ENCODE results near the gene SF3B3.
"Not testable (repeated sequence)": the region's sequence is repeated elsewhere in the genome, so short reads cannot be mapped to it uniquely, and the experiment has no call there.

Gene SF3B3

GRCh38 chr16:70565053-70565452, 41.4 kb downstream of the SF3B3 start:
- no peak for DNase-seq (ENCODE audit: low read depth in 2 of 2)

GRCh38 chr16:70568601-70569237, 45.1 kb downstream of the SF3B3 start:
- DNase-seq (ENCODE audit: low read depth in 2 of 2), result no peak

DNA sequence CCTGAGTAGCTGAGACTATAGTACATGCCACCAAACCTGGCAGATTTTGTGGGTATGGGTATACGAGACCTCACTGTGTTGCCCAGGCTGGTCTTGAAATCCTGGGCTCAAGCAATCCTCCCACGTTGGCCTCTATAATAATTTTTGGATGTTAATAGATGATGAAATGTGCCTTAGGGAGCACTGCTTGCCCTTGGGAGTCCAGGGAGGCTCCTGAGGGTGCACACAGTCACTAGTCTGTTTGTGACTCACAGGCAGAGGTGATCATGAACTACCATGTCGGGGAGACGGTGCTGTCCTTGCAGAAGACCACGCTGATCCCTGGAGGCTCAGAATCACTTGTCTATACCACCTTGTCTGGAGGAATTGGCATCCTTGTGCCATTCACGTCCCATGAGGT, 46.1 kb downstream of the SF3B3 start:
- no peak for DNase-seq (ENCODE audit: low read depth in 2 of 2)

- no peak for DNase-seq (ENCODE audit: low read depth in 2 of 2)
Measured at GRCh38 chr16:70570967-70571570, 47.5 kb downstream of the SF3B3 start.

DNA sequence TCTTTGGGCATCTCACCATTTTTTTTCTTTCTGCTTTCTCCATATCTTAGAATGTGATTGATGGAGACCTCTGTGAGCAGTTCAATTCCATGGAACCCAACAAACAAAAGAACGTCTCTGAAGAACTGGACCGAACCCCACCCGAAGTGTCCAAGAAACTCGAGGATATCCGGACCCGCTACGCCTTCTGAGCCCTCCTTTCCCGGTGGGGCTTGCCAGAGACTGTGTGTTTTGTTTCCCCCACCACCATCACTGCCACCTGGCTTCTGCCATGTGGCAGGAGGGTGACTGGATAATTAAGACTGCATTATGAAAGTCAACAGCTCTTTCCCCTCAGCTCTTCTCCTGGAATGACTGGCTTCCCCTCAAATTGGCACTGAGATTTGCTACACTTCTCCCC, 48.0 kb downstream of the SF3B3 start:
- no peak for DNase-seq (ENCODE audit: low read depth in 2 of 2)

- DNase-seq (ENCODE audit: low read depth in 2 of 2), result no peak
Measured at GRCh38 chr16:70572050-70572925, 48.7 kb downstream of the SF3B3 start.

DNA sequence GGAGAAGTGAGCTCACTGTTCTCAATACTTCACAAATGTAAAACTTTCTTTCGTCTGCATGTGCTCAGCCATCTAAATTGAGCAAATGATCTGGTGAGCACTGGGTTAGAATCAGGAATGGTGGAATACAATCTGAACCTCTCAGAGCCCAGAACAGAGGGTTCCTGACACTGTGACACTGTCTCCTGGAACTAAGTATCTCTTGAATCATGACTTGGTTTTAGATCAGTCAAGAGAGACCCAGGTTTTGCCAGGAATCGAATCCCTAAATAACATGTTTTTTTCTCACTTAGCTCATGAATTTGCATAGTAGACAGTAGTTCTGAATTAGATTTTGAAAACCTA, 49.3 kb downstream of the SF3B3 start:
- DNase-seq (ENCODE audit: low read depth in 2 of 2), result no peak

- no peak for DNase-seq (ENCODE audit: low read depth in 2 of 2)
Measured at GRCh38 chr16:70573451-70574121, 50.0 kb downstream of the SF3B3 start.

DNA sequence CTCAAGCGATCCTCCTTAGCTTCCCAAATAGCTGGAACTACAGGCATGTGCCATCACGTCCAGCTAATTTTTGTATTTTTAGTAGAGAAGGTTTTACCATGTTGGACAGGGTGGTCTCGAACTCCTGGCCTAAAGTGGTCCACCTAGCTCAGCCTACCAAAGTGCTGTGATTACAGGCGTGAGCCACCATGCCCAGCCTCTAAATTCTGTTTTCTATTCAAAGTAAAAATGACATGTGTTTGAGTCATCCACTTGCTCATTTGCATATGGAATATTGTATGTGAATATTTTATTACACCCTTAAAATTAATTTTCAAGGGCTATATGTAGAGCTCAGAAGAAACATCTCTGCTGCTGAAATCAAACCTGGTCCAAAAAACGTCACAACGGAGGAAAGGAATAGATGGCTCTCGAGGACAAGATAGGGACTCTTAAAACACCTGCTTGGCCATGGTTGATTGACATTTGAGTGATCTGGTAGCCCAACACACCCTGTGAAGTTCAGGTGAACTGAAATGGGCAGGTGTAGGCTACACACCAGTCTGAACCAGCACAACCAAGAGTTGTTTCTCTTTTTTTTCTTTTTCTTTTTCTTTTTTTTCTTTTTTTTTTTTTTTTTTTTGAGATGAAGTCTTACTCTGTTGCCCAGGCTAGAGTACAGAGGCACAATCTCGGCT, 51.1 kb downstream of the SF3B3 start:
- DNase-seq (ENCODE audit: low read depth in 2 of 2), result no peak

GRCh38 chr16:70575376-70575775, 51.8 kb downstream of the SF3B3 start:
- DNase-seq (ENCODE audit: low read depth in 2 of 2), result no peak

DNA sequence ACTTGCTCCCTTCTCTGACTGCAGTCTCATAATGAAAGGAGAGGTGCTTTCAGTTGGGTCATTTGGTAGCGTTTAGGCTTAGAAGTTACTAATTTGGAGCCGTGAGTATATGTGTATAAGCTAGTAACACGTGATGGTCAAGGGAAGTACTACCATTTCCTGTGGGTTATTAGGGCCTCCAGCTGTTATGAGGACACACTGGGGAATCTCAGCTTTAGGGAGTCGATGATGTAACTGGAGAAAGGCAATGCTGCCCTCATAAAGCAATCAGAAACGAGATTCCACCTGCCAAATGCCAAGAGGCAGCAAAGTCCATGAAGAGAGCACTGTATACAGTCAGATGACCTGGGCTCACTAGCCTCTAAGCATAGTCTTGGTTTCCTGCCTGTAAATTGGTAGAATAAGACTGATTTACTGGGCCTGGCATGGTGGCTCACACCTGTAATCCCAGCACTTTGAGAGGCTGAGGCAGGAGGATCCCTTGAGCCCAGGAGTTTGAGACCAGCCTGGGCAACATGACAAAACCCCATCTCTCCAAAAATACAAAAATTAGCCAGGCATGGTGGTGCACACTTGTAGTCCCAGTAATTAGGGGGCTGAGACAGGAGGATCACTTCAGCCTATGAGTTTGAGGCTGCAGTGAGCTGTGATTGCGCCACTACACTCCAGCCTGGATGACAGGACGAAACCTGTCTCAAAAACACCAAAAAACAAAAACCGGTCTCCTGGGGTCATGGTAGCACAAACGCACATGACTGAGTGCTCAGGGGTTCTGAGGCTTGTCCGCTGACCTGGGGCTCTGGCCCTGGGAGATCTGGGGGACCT, 53.0 kb downstream of the SF3B3 start:
- DNase-seq (ENCODE audit: low read depth in 2 of 2), result no peak

DNA sequence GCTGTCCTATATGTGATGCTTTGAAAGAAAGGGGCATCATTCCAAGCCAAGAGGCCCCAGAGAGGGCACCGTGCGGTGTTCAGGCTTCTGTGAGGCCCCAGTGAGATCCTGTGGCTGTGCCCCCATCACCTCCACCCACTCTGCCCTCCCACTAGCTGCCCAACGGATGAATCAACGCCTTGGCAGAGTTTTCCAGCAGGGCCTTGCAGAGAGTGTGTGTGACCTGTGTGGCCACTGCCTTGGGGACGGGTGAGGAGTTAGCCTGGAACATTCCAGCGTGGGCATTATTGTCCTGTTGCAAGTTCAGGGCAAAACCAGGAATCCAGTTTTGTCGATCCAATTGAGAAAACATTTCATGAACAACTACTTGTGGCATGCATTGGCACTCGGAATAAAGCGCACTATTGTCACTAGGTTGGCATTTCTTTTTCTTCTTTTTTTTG, 53.7 kb downstream of the SF3B3 start:
- no peak for DNase-seq (ENCODE audit: low read depth in 2 of 2)

DNA sequence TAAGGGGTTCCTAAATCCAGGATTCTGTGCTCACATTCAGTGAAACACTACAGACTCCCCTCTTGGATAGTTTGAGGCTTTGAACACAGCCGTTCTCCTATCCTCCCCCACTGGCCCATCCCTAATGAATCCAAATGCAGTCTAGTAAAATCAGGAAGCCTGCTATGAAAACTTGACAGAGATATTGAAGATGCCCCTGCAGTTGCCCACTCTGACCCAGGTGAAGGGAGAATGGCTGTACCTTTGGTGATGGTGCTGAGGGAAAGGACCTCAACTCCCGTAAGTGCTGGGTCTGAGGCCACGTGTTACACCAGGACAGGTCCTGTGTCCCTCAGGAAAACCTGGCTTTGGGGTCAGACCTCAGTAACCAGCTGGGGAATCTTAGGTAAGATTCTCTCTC, 54.4 kb downstream of the SF3B3 start:
- DNase-seq (ENCODE audit: low read depth in 2 of 2), result no peak

DNA sequence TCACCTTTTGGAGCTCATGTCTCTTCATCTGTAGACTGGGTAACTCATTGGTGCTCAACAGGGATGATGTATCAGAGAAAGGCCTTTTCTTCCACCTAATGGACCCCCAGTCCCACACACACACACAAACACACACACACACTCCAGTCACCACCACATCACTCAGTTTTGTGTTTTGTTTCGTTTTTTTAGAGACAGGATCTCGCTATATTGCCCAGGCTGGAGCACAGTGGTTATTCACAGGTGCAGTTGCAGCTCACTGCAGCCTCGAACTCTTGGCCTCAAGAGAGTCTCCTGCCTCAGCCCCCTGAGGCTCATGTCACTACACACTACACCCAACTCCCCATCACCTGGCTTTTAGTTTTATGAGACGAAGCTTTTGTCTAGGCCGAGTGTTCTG, 55.6 kb downstream of the SF3B3 start:
- DNase-seq (ENCODE audit: low read depth in 2 of 2), result no peak

- no peak for DNase-seq (ENCODE audit: low read depth in 2 of 2)
Measured at GRCh38 chr16:70579648-70580630, 56.3 kb downstream of the SF3B3 start.

DNA sequence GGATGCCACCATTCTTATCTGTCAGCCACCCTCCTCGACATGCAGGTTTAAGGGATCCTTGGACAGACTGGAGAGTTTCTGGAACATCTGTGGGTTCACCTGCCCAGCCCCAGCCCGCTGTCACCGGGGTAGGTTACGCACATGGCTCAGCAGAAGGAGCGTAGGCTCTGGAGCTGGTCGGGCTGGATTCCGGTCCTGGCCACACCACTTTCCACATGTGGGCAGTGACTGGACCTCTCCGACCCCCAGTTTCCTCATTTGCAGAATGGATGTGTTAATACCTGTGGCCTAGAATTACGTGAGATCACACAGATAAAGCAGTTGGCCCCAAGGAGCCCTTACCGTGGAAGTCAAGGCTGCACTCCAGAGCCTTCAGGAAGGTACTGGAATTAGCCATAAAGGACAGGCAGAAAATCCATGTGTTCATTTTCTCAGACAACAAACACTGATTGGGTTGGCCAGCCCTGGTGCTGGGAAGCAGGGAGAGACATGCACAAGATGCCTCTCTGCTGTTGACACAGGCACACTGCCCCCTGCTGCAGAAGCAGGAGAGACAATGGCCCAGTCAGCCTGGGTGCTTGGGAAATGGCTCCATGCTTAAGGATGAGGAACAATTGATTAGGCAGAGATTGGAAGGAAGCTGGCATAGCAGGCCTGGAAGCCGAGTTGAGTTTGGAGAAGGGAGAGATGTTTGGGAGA, 58.8 kb downstream of the SF3B3 start:
- DNase-seq (ENCODE audit: low read depth in 2 of 2), result no peak

- DNase-seq (ENCODE audit: low read depth in 2 of 2), result no peak
Measured at GRCh38 chr16:70586731-70587130, 63.1 kb downstream of the SF3B3 start.

DNA sequence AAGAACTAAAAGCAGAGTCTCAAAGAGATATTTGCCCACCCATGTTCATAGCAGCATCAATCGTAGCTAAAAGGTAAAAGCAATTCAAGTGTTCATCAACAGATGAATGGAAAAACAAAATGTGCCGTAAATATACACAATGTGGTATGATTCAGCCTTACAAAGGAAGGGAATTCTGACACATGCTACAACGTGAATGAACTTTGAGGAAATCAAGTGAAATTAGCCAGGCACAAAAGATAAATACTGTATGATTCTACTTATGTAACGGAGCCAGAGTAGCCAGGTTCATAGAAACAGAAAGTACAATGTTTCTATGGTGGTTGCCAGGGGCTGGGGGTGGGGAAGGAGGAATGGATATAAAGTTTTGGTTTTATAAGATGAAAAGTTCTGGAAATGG, 64.9 kb downstream of the SF3B3 start:
- no peak for DNase-seq (ENCODE audit: low read depth in 2 of 2)

- DNase-seq (ENCODE audit: low read depth in 2 of 2), result not testable (repeated sequence)
Measured at GRCh38 chr16:70589416-70589815, 65.8 kb downstream of the SF3B3 start.

All from stimulated activated CD4-positive, alpha-beta T cell treated with anti-CD3 and anti-CD28 coated beads, Interleukin-1b, Interleukin-23, amount 100 ng/mL, for 4 hours (primary cell).